Measurements from ENCODE around the gene GRP.

GRP gene

GRCh38 chr18:59267503-59268126 lies 47.7 kb downstream of the GRP start:
- no peak for DNase-seq (ENCODE audit: insufficient read length, low spot score)
- no peak for FAIRE-seq
- TF ChIP-seq POLR2A (IDR thresholded peaks at IDR 0.05; ENCODE audit: low read depth, low read length), result no peak

GRCh38 chr18:59268127-59268720 lies 48.3 kb downstream of the GRP start:
- DNase-seq (ENCODE audit: insufficient read length, low spot score), result no peak
- TF ChIP-seq POLR2A (IDR thresholded peaks at IDR 0.05; ENCODE audit: low read depth, low read length), result no peak
- no peak for FAIRE-seq

GRCh38 chr18:59268721-59269562 lies 49.0 kb downstream of the GRP start:
- TF ChIP-seq POLR2A (IDR thresholded peaks at IDR 0.05; ENCODE audit: low read depth, low read length), result no peak
- no peak for DNase-seq (ENCODE audit: insufficient read length, low spot score)

GRCh38 chr18:59269563-59270119 lies 49.7 kb downstream of the GRP start:
- FAIRE-seq (no peak), DNase-seq (ENCODE audit: insufficient read length, low spot score) (no peak)
- TF ChIP-seq POLR2A (IDR thresholded peaks at IDR 0.05; ENCODE audit: low read depth, low read length), result no peak

More at GRCh38 chr18:59268721-59269562, 49.0 kb downstream of the GRP start:
- no peak for FAIRE-seq

GRCh38 chr18:59270689-59271257 lies 50.8 kb downstream of the GRP start:
- DNase-seq (ENCODE audit: insufficient read length, low spot score), result no peak
- FAIRE-seq, result no peak
- TF ChIP-seq POLR2A (IDR thresholded peaks at IDR 0.05; ENCODE audit: low read depth, low read length), result no peak

- DNase-seq (ENCODE audit: insufficient read length, low spot score) (no peak), FAIRE-seq (no peak)
- no peak for TF ChIP-seq POLR2A (IDR thresholded peaks at IDR 0.05; ENCODE audit: low read depth, low read length)
Measured at GRCh38 chr18:59271606-59272220, 51.8 kb downstream of the GRP start.

- FAIRE-seq (no peak), DNase-seq (ENCODE audit: insufficient read length, low spot score) (no peak)
- no peak for TF ChIP-seq POLR2A (IDR thresholded peaks at IDR 0.05; ENCODE audit: low read depth, low read length)
Measured at GRCh38 chr18:59272221-59272888, 52.4 kb downstream of the GRP start.

- DNase-seq (ENCODE audit: insufficient read length, low spot score) (no peak), FAIRE-seq (no peak)
- TF ChIP-seq POLR2A (IDR thresholded peaks at IDR 0.05; ENCODE audit: low read depth, low read length), result no peak
Measured at GRCh38 chr18:59272891-59273758, 53.2 kb downstream of the GRP start, which contains the start of gene RAX. RAX (minus strand) TSS chr18:59273454; CDS start chr18:59273206, 248 bp downstream.

GRCh38 chr18:59273759-59274532 lies 54.0 kb downstream of the GRP start:
- TF ChIP-seq POLR2A (IDR thresholded peaks at IDR 0.05; ENCODE audit: low read depth, low read length), result no peak
- DNase-seq (ENCODE audit: insufficient read length, low spot score), result no peak
- no peak for FAIRE-seq

GRCh38 chr18:59274533-59274928 lies 54.6 kb downstream of the GRP start:
- no peak for TF ChIP-seq POLR2A (IDR thresholded peaks at IDR 0.05; ENCODE audit: low read depth, low read length)
- DNase-seq (ENCODE audit: insufficient read length, low spot score), result no peak
- no peak for FAIRE-seq

GRCh38 chr18:59275406-59275949 lies 55.5 kb downstream of the GRP start:
- no peak for TF ChIP-seq POLR2A (IDR thresholded peaks at IDR 0.05; ENCODE audit: low read depth, low read length)
- DNase-seq (ENCODE audit: insufficient read length, low spot score) (no peak), FAIRE-seq (no peak)
